Limb (tissue), 2 donors: ENCODE results near the gene EME2.

Experiments
- DNase-seq, 2 donors: peaks; one replicate each; pipeline ENCODE4 v3.0.0-alpha.2; 2016; ENCODE audit errors: extremely low spot score in 2 of 2

Gene EME2

GRCh38 chr16:1745181-1745899, 27.3 kb upstream of the EME2 start:
- DNase-seq, result no peak

- DNase-seq, result no peak
Measured at GRCh38 chr16:1745900-1746692, 26.5 kb upstream of the EME2 start.

- no peak for DNase-seq
Measured at GRCh38 chr16:1746693-1747195, 25.9 kb upstream of the EME2 start.

GRCh38 chr16:1747934-1748333, 24.7 kb upstream of the EME2 start:
- DNase-seq, result no peak

- DNase-seq, result no peak
Measured at GRCh38 chr16:1749152-1750117, 23.2 kb upstream of the EME2 start.

- DNase-seq, result no peak
Measured at GRCh38 chr16:1751946-1752345, 20.7 kb upstream of the EME2 start.

- no peak for DNase-seq
Measured at GRCh38 chr16:1752853-1753252, 19.8 kb upstream of the EME2 start.

GRCh38 chr16:1754204-1754603, 18.4 kb upstream of the EME2 start:
- no peak for DNase-seq

GRCh38 chr16:1757714-1758461, 14.7 kb upstream of the EME2 start:
- DNase-seq, result no peak

- DNase-seq, result no peak
Measured at GRCh38 chr16:1758923-1759322, 13.7 kb upstream of the EME2 start.

GRCh38 chr16:1759511-1759910, 13.1 kb upstream of the EME2 start:
- DNase-seq, result no peak

- DNase-seq, result no peak
Measured at GRCh38 chr16:1760911-1761310, 11.7 kb upstream of the EME2 start.

GRCh38 chr16:1761751-1762150, 10.9 kb upstream of the EME2 start:
- DNase-seq, result peak in 1 of 2 donors; percentile 22

GRCh38 chr16:1762196-1762878, 10.3 kb upstream of the EME2 start:
- DNase-seq, result peak in 1 of 2 donors; percentile 19

GRCh38 chr16:1762879-1763520, 9.6 kb upstream of the EME2 start:
- no peak for DNase-seq

GRCh38 chr16:1763521-1764511, 8.8 kb upstream of the EME2 start:
- DNase-seq, result peak in 1 of 2 donors; percentile 74

GRCh38 chr16:1764971-1765370, 7.6 kb upstream of the EME2 start:
- no peak for DNase-seq

GRCh38 chr16:1765826-1766225, 6.8 kb upstream of the EME2 start:
- no peak for DNase-seq

GRCh38 chr16:1766231-1766630, 6.4 kb upstream of the EME2 start:
- no peak for DNase-seq
